PC-9 (cell line): ENCODE data around the gene GIPR. TPM values are rescaled to one million over a fixed set of nuclear protein-coding genes. Genes with fewer than 3 reads are reported as not detected.

Experiments
- BruUV-seq: library from RNA; stranded (reverse); fragments of 400-500 nt; replicated peaks from 2 replicates; lab custom pipeline; 2021; lab: Mats Ljungman, UMichigan
- CTCF ChIA-PET: fragments of 300-600 bp; sonication (Branson Sonifier 250); formaldehyde crosslinking; loops from one replicate; lab custom pipeline; 2022; ENCODE audit warnings: antibody characterized with exemption; lab: Charles Lee
- POLR2A ChIA-PET: fragments of 300-600 bp; sonication (Branson Sonifier 250); formaldehyde crosslinking; loops from one replicate; lab custom pipeline; 2022; ENCODE audit warnings: antibody characterized with exemption; ENCODE audit not compliant: unreplicated experiment; lab: Charles Lee
- DNase-seq, 2 experiments: peaks; one replicate each; pipeline versions ENCODE4 v3.0.0 to v3.0.0-alpha.2; 2015 to 2022; ENCODE audit warnings: mixed read lengths in 1 of 2
- H2AFZ ChIP-seq: fragments of 200-600 bp; sonication (generic); 2 replicates; pipeline ENCODE4 v1.8.1; 2017; ENCODE audit warnings: antibody characterized with exemption
- H3F3A ChIP-seq: fragments of 200-600 bp; sonication (generic); 2 replicates; pipeline ENCODE4 v1.8.1; 2017; ENCODE audit warnings: antibody characterized with exemption, mild to moderate bottlenecking, low read depth; ENCODE audit not compliant: insufficient read depth
- H3K27ac ChIP-seq: fragments of 200-600 bp; sonication (generic); 2 replicates; pipeline ENCODE4 v1.6.1; 2016; ENCODE audit warnings: mixed run types
- H3K27me3 ChIP-seq: fragments of 200-600 bp; sonication (generic); 2 replicates; pipeline ENCODE4 v1.6.1; 2016; ENCODE audit warnings: low read depth, mixed run types; ENCODE audit not compliant: insufficient read depth
- H3K36me3 ChIP-seq: fragments of 200-600 bp; sonication (generic); 2 replicates; pipeline ENCODE4 v1.6.1; 2016; ENCODE audit warnings: low read depth, mixed run types
- H3K4me1 ChIP-seq: fragments of 200-600 bp; sonication (generic); replicated peaks from 2 replicates; pipeline ENCODE4 v1.6.1; 2016; ENCODE audit warnings: mixed run types; ENCODE audit not compliant: insufficient read depth
- H3K4me2 ChIP-seq: fragments of 200-600 bp; sonication (generic); 2 replicates; pipeline ENCODE4 v1.6.1; 2017; ENCODE audit warnings: mixed run types
- H3K4me3 ChIP-seq: fragments of 200-600 bp; sonication (generic); 2 replicates; pipeline ENCODE4 v1.6.1; 2016; ENCODE audit warnings: mixed run types
- H3K79me2 ChIP-seq: fragments of 200-600 bp; sonication (generic); 2 replicates; pipeline ENCODE4 v1.6.1; 2017; ENCODE audit warnings: low read depth, mixed run types
- H3K9me2 ChIP-seq: fragments of 200-600 bp; sonication (generic); 2 replicates; pipeline ENCODE4 v1.8.1; 2017; ENCODE audit warnings: mild to moderate bottlenecking; ENCODE audit not compliant: insufficient read depth
- H3K9me3 ChIP-seq: fragments of 200-600 bp; sonication (generic); 2 replicates; pipeline ENCODE4 v1.8.1; 2016; ENCODE audit warnings: low read depth; ENCODE audit not compliant: insufficient read depth
- H4K20me1 ChIP-seq: fragments of 200-600 bp; sonication (generic); 2 replicates; pipeline ENCODE4 v1.8.1; 2017; ENCODE audit not compliant: insufficient read depth
- EZH2 ChIP-seq: fragments of 200-600 bp; sonication (generic); IDR thresholded peaks from 2 replicates; pipeline ENCODE4 v1.8.0; 2017; ENCODE audit warnings: antibody characterized with exemption, low read depth
- intact Hi-C: fragments of 100-400 bp; cut with micrococcal nuclease; formaldehyde crosslinking; loops from one replicate; pipeline ENCODE4 v1.10.0; 2022; ENCODE audit not compliant: unreplicated experiment
- total RNA-seq: library from RNA; stranded (reverse); gene quantifications from 2 replicates; pipeline ENCODE4 v1.2.3, GENCODE V29; 2021
- TF ChIP-seq, protein P1 (sequence below): fragments of 200-600 bp; sonication (generic); conservative IDR thresholded peaks from 2 replicates; pipeline ENCODE4 v1.6.1; 2017; ENCODE audit warnings: mixed run types, antibody characterized with exemption, mild to moderate bottlenecking, moderate library complexity

GIPR gene
- total RNA-seq, 1 experiment from 2014 or later: 5.8 TPM

- DNase-seq: no peak
- Histone ChIP-seq H2AFZ (no peak overlapping the region), H4K20me1 (no peaks in the 10 kb centered on the region), H3K27me3 (no peaks in the 10 kb centered on the region), H3K9me3 (no peaks in the 10 kb centered on the region), H3K36me3 (no peaks in the 10 kb centered on the region), H3K4me2 (no peak overlapping the region), H3K9me2 (no peaks in the 10 kb centered on the region), H3K79me2 (no peaks in the 10 kb centered on the region), H3F3A (peaks cover 52% of the 10 kb centered on the region), H3K27ac (no peak overlapping the region), H3K4me1 (peaks cover 28% of the 10 kb centered on the region), H3K4me3 (no peak overlapping the region)
- BruUV-seq: no TSS peak
- intact Hi-C loops: loop anchor here (1.0 to 5.0 kb wide), 7 partner anchors 37 to 159 kb away; partner anchors contain the start of genes OPA3 and VASP
- CTCF ChIA-PET: interaction anchor here (0.6 to 0.8 kb wide), 5 partner anchors 27 to 125 kb away, joined by 3 to 19 read pairs (median 3); no protein-coding TSS in a partner anchor
- POLR2A ChIA-PET: no interaction called here
- TF ChIP-seq, protein P1, sequence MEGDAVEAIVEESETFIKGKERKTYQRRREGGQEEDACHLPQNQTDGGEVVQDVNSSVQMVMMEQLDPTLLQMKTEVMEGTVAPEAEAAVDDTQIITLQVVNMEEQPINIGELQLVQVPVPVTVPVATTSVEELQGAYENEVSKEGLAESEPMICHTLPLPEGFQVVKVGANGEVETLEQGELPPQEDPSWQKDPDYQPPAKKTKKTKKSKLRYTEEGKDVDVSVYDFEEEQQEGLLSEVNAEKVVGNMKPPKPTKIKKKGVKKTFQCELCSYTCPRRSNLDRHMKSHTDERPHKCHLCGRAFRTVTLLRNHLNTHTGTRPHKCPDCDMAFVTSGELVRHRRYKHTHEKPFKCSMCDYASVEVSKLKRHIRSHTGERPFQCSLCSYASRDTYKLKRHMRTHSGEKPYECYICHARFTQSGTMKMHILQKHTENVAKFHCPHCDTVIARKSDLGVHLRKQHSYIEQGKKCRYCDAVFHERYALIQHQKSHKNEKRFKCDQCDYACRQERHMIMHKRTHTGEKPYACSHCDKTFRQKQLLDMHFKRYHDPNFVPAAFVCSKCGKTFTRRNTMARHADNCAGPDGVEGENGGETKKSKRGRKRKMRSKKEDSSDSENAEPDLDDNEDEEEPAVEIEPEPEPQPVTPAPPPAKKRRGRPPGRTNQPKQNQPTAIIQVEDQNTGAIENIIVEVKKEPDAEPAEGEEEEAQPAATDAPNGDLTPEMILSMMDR: no peak
- no peak for TF ChIP-seq EZH2
These were observed 23.9 kb upstream of the GIPR start for GRCh38 chr19:45643927-45644771.

GRCh38 chr19:45645068-45645630, 22.9 kb upstream of the GIPR start:
- peak overlapping the region; percentile 40; the same call in 1 of the 2 replicates for H3K4me3 ChIP-seq
- H3K79me2 ChIP-seq: no peaks in the 10 kb centered on the region
- CTCF ChIA-PET: interaction anchor here (0.5 to 1.2 kb wide), 3 partner anchors 8 to 337 kb away, joined by 6 to 13 read pairs (median 9); no protein-coding TSS in a partner anchor
- no peaks in the 10 kb centered on the region for H3K9me3 ChIP-seq
- H3K4me2 ChIP-seq: peak overlapping the region; percentile 66
- no peak overlapping the region for H3K27ac ChIP-seq
- TF ChIP-seq EZH2: no peak
- TF ChIP-seq, protein P1: no peak
- no peak overlapping the region for H2AFZ ChIP-seq
- no peaks in the 10 kb centered on the region for H3K27me3 ChIP-seq
- H3K4me1 ChIP-seq: peaks cover 20% of the 10 kb centered on the region
- no peaks in the 10 kb centered on the region for H4K20me1 ChIP-seq
- no peaks in the 10 kb centered on the region for H3K9me2 ChIP-seq
- POLR2A ChIA-PET: no interaction called here
- H3K36me3 ChIP-seq: no peaks in the 10 kb centered on the region
- intact Hi-C loops: no loop called here
- peaks cover 44% of the 10 kb centered on the region for H3F3A ChIP-seq
- BruUV-seq: no TSS peak
- DNase-seq: no peak

DNA sequence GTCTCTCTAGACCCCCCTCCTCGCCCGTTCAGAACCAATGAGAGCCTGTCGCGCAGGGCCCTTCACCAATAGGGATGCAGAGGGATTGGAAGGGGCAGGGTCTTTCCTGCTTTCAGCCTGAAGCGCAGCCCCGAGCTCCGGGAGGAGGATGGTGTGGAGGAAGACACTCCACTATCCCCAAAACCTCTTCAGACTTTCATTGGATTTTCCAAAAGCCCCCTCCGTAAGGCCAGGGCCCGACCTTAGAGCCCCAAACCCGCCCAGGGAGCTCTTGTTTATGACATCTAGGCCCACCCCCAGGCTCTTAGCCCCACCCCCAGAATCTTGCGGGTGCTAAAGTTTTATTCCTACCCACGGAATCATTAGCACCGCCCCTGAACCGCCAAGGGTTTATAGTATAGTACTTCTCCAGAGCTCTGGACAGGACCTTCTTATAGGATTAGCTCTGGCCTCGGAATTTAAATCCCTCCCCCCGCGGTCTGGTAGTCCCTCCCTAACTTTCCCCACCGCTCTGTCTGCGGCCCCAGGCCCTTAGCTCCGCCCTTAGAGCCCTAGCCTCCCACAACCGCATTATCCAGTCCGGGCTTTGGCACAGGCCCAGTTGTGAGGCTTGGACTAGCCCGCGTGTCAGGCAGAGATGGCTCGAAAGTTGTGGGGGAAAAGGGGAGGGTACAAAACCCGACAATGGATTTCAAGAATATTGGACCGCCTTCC, 22.2 kb upstream of the GIPR start:
- TF ChIP-seq, protein P1: no peak
- TF ChIP-seq EZH2: no peak
- no peaks in the 10 kb centered on the region for H3K27me3 ChIP-seq
- no peaks in the 10 kb centered on the region for H3K9me3 ChIP-seq
- H3K9me2 ChIP-seq: no peaks in the 10 kb centered on the region
- peak overlapping the region; percentile 40; the same call in 1 of the 2 replicates for H3K4me3 ChIP-seq
- no peaks in the 10 kb centered on the region for H4K20me1 ChIP-seq
- peaks cover 14% of the 10 kb centered on the region for H3K4me1 ChIP-seq
- intact Hi-C loops: no loop called here
- no peaks in the 10 kb centered on the region for H3K36me3 ChIP-seq
- ChIA-PET POLR2A (interaction anchor here (0.7 kb wide), 1 partner anchor 32 kb away, joined by 8 read pairs; no protein-coding TSS in a partner anchor), CTCF (interaction anchor here (0.5 to 1.2 kb wide), 4 partner anchors 8 to 338 kb away, joined by 5 to 13 read pairs (median 8); no protein-coding TSS in a partner anchor)
- no peak overlapping the region for H3K27ac ChIP-seq
- peak; percentile 74 to 76 for DNase-seq
- no TSS peak for BruUV-seq
- H3K4me2 ChIP-seq: peak overlapping the region; percentile 66
- peaks cover 37% of the 10 kb centered on the region for H3F3A ChIP-seq
- H2AFZ ChIP-seq: peak overlapping the region; percentile 29; the same call in 1 of the 2 replicates
- no peaks in the 10 kb centered on the region for H3K79me2 ChIP-seq
